K562 (cell line): ENCODE results near the gene NUP85. TPM values are rescaled to one million over a fixed set of nuclear protein-coding genes. Genes with fewer than 3 reads are reported as not detected.

Experiments used
- ATAC-seq: fragments of 200-7000 bp; cut with Tn5 transposase; 3 replicates; pipeline ENCODE4 v1.9.1; 2020; ENCODE audit warnings: moderate library complexity
- BruUV-seq: library from RNA; stranded (reverse); fragments of 400-500 nt; replicated peaks from 2 replicates; lab custom pipeline; 2021; lab: Mats Ljungman, UMichigan
- CTCF ChIA-PET: fragments of 300-600 bp; formaldehyde crosslinking; extraction: SDS; loops from one replicate; lab custom pipeline; 2021; ENCODE audit warnings: low intra/inter-chr PET ratio; lab: Yijun Ruan, JAX
- POLR2A ChIA-PET: fragments of 300-600, 350-650 bp; sonication (Branson Sonifier 250); formaldehyde crosslinking; extraction: SDS; loops from one replicate; lab custom pipeline; 2021; ENCODE audit warnings: antibody characterized with exemption, inconsistent platforms; lab: Yijun Ruan, JAX
- DNase-seq, 4 experiments: peaks; one replicate each; pipeline versions ENCODE4 v3.0.0 to v3.0.0-alpha.2; 2011 to 2018; ENCODE audit warnings: low spot score in 3 of 4, mixed read lengths in 3 of 4; ENCODE audit errors: extremely low read depth in 1 of 4
- FAIRE-seq: peaks from 2 replicates; lab custom pipeline; 2011; peaks lifted over from hg19 to GRCh38; lab: Jason Lieb, UNC
- H2AFZ ChIP-seq: 2 replicates; pipeline ENCODE4 v1.6.0; 2011; ENCODE audit warnings: low read depth, low read length, control low read depth, inconsistent platforms
- H3K27ac ChIP-seq: fragments of 200-600 bp; 3 replicates; pipeline ENCODE4 v1.8.0; 2011; ENCODE audit warnings: low read depth, mild to moderate bottlenecking, control low read depth, inconsistent platforms, low read length, moderate library complexity, mixed read lengths; ENCODE audit errors: extremely low read depth
- H3K27me3 ChIP-seq, 2 experiments: fragments of 300-600 bp in 1 of 2; 2 replicates in 1 of 2; 3 replicates in 1 of 2; pipeline versions ENCODE4 v1.6.0 to v1.8.0; 2011; ENCODE audit warnings: inconsistent platforms in 2 of 2, low read length in 2 of 2, mild to moderate bottlenecking in 1 of 2, mixed read lengths in 1 of 2, moderate library complexity in 1 of 2; ENCODE audit not compliant: control insufficient read depth in 2 of 2, insufficient read depth in 2 of 2
- H3K36me3 ChIP-seq: fragments of 300-600 bp; 3 replicates; pipeline ENCODE4 v1.8.0; 2011; ENCODE audit warnings: mild to moderate bottlenecking, low read length, inconsistent platforms; ENCODE audit not compliant: control insufficient read depth, insufficient read depth
- H3K4me1 ChIP-seq, 2 experiments: fragments of 200-600 bp in 1 of 2; replicated peaks in 1 of 2; 2 replicates in 1 of 2; 3 replicates in 1 of 2; pipeline versions ENCODE4 v1.5.1 to v1.8.0; 2011; ENCODE audit warnings: inconsistent platforms in 2 of 2, low read length in 2 of 2, mild to moderate bottlenecking in 1 of 2, mixed read lengths in 1 of 2, moderate library complexity in 1 of 2; ENCODE audit not compliant: control insufficient read depth in 2 of 2, insufficient read depth in 2 of 2
- H3K4me2 ChIP-seq: 2 replicates; pipeline ENCODE4 v1.6.1; 2011; ENCODE audit warnings: low read length, control low read depth, inconsistent platforms, mixed read lengths; ENCODE audit not compliant: insufficient read depth
- H3K4me3 ChIP-seq: fragments of 200-600 bp; sonication (generic), shearing (Covaris generic); 2 replicates; pipeline ENCODE4 v1.5.1; 2016; ENCODE audit warnings: control low read depth, inconsistent platforms
- H3K79me2 ChIP-seq: fragments of 200-600 bp; 3 replicates; pipeline ENCODE4 v1.8.0; 2011; ENCODE audit warnings: low read length, inconsistent platforms; ENCODE audit not compliant: control insufficient read depth, insufficient read depth
- H3K9ac ChIP-seq, 2 experiments: 2 replicates each; pipeline versions ENCODE4 v1.6.0 to v1.6.1; 2011; ENCODE audit warnings: low read depth in 2 of 2, low read length in 2 of 2, control low read depth in 1 of 2, inconsistent platforms in 1 of 2, mild to moderate bottlenecking in 1 of 2, mixed read lengths in 1 of 2; ENCODE audit not compliant: insufficient read depth in 1 of 2
- H3K9me1 ChIP-seq: one replicate; pipeline ENCODE4 v1.6.0; 2011; ENCODE audit warnings: inconsistent platforms, mild to moderate bottlenecking, low read length, moderate library complexity; ENCODE audit not compliant: control insufficient read depth, insufficient read depth
- H3K9me3 ChIP-seq: replicated peaks from 2 replicates; pipeline ENCODE4 v1.5.1; 2011; ENCODE audit warnings: low read depth, low read length, inconsistent platforms; ENCODE audit not compliant: control insufficient read depth, insufficient read depth
- H4K20me1 ChIP-seq: replicated peaks from 2 replicates; pipeline ENCODE4 v1.6.1; 2011; ENCODE audit warnings: low read length, inconsistent platforms, mixed read lengths; ENCODE audit not compliant: control insufficient read depth, insufficient read depth
- CBFA2T2 ChIP-seq: fragments of 450-650 bp; conservative IDR thresholded peaks from 2 replicates; pipeline ENCODE4 v1.6.1; 2017; ENCODE audit warnings: mild to moderate bottlenecking
- CBFA2T3 ChIP-seq: fragments of 450-650 bp; IDR thresholded peaks from 2 replicates; pipeline ENCODE4 v1.6.1; 2017
- CXXC5 ChIP-seq: fragments of 250-450 bp; sonication (Bioruptor Pico); IDR thresholded peaks from 2 replicates; pipeline ENCODE4 v1.8.0; 2022; ENCODE audit warnings: inconsistent platforms, mild to moderate bottlenecking, moderate library complexity
- ELF4 ChIP-seq: fragments of 450-650 bp; formaldehyde crosslinking; IDR thresholded peaks from 2 replicates; pipeline ENCODE4 v1.4.0; 2022; ENCODE audit warnings: missing genetic modification characterization
- ESRRA ChIP-seq: fragments of 450-650 bp; IDR thresholded peaks from 2 replicates; pipeline ENCODE4 v1.6.1; 2014; ENCODE audit warnings: low read depth, mild to moderate bottlenecking, moderate library complexity, borderline replicate concordance
- FOS ChIP-seq: IDR thresholded peaks from 3 replicates; pipeline ENCODE4 v1.6.1; 2011; ENCODE audit not compliant: insufficient read length; ENCODE audit errors: extremely low read depth
- HES1 ChIP-seq: fragments of 450-650 bp; IDR thresholded peaks from 2 replicates; pipeline ENCODE4 v1.6.1; 2016; ENCODE audit warnings: low read depth, mild to moderate bottlenecking, moderate library complexity
- KAT7 ChIP-seq: sonication (generic); formaldehyde crosslinking; IDR thresholded peaks from 2 replicates; pipeline ENCODE4 v1.8.0; 2022; ENCODE audit warnings: missing genetic modification reagents, mild to moderate bottlenecking, borderline replicate concordance
- KHSRP ChIP-seq: fragments of 450-650 bp; IDR thresholded peaks from 2 replicates; pipeline ENCODE4 v1.6.1; 2017
- KLF10 ChIP-seq: fragments of 250-450 bp; sonication (Bioruptor Pico); IDR thresholded peaks from 2 replicates; pipeline ENCODE4 v1.6.1; 2021; ENCODE audit warnings: matching md5 sums
- MCM5 ChIP-seq: fragments of 450-650 bp; IDR thresholded peaks from 2 replicates; pipeline ENCODE4 v1.6.1; 2016; ENCODE audit warnings: low read depth
- NUFIP1 ChIP-seq: fragments of 450-650 bp; IDR thresholded peaks from 2 replicates; pipeline ENCODE4 v1.6.1; 2018; ENCODE audit not compliant: partially characterized antibody
- PPARD ChIP-seq: fragments of 250-450 bp; sonication (Bioruptor Pico); IDR thresholded peaks from 2 replicates; pipeline ENCODE4 v1.8.0; 2022; ENCODE audit warnings: inconsistent platforms, mild to moderate bottlenecking, moderate library complexity
- RBM14 ChIP-seq: fragments of 200-400 bp; formaldehyde crosslinking; IDR thresholded peaks from 2 replicates; pipeline ENCODE4 v1.6.1; 2018; ENCODE audit warnings: low read depth, mild to moderate bottlenecking, low read length, moderate library complexity, borderline replicate concordance; ENCODE audit not compliant: insufficient read depth
- RBM34 ChIP-seq: fragments of 200-400 bp; formaldehyde crosslinking; IDR thresholded peaks from 2 replicates; pipeline ENCODE4 v1.6.1; 2018; ENCODE audit warnings: low read length, borderline replicate concordance; ENCODE audit not compliant: insufficient read depth
- RCOR1 ChIP-seq, 2 experiments: IDR thresholded peaks; 2 replicates each; pipeline ENCODE4 v1.6.1; 2012; ENCODE audit warnings: low read depth in 2 of 2, low read length in 2 of 2, borderline replicate concordance in 1 of 2, improper control_type of control experiment in 1 of 2
- RFX5 ChIP-seq: IDR thresholded peaks from 2 replicates; pipeline ENCODE4 v1.6.1; 2011; ENCODE audit warnings: low read depth, mild to moderate bottlenecking, improper control_type of control experiment, low read length
- SMARCA5 ChIP-seq: fragments of 450-650 bp; IDR thresholded peaks from 2 replicates; pipeline ENCODE4 v1.6.1; 2016
- STAT5A ChIP-seq: IDR thresholded peaks from 2 replicates; pipeline ENCODE4 v1.6.1; 2012; ENCODE audit warnings: low read length, inconsistent platforms, borderline replicate concordance
- TCF3 ChIP-seq: sonication (generic); formaldehyde crosslinking; IDR thresholded peaks from 2 replicates; pipeline ENCODE4 v1.4.0; 2020; ENCODE audit warnings: mild to moderate bottlenecking, missing genetic modification reagents
- VEZF1 ChIP-seq: fragments of 200-800 bp; sonication (Bioruptor generic); IDR thresholded peaks from 2 replicates; pipeline ENCODE4 v1.6.1; 2017; ENCODE audit warnings: missing genetic modification characterization, missing compliant biosample characterization
- ZNF311 ChIP-seq: fragments of 250-450 bp; sonication (Bioruptor Pico); IDR thresholded peaks from 2 replicates; pipeline ENCODE4 v1.4.0; 2020; ENCODE audit warnings: mild to moderate bottlenecking, moderate library complexity
- ZNF507 ChIP-seq: conservative IDR thresholded peaks from 2 replicates; pipeline ENCODE4 v1.6.1; 2017; ENCODE audit warnings: missing genetic modification characterization, missing compliant biosample characterization
- ZNF586 ChIP-seq: fragments of 450-650 bp; formaldehyde crosslinking; conservative IDR thresholded peaks from 2 replicates; pipeline ENCODE4 v1.4.0; 2020; ENCODE audit warnings: mild to moderate bottlenecking, moderate library complexity
- ZNF79 ChIP-seq: fragments of 250-450 bp; sonication (Bioruptor Pico); IDR thresholded peaks from 2 replicates; pipeline ENCODE4 v1.4.0; 2020; ENCODE audit warnings: low read depth, mild to moderate bottlenecking, moderate library complexity
- WGBS: fragments of 100-300 bp; shearing (Covaris generic); methylation state at CpG from one replicate; pipeline ENCODE4 v1.1.6; 2016; ENCODE audit warnings: low coverage, mixed read lengths; ENCODE audit not compliant: insufficient coverage; ENCODE audit errors: missing lambda C conversion rate; 5-methylcytosine and 5-hydroxymethylcytosine counted together
- in situ Hi-C: fragments of 300-500 bp; cut with MboI; formaldehyde crosslinking; loops from 4 replicates; pipeline ENCODE4 v1.15.0; 2018; ENCODE audit warnings: inconsistent platforms, mixed read lengths
- intact Hi-C: fragments of 100-400 bp; cut with micrococcal nuclease; formaldehyde crosslinking; loops from 2 replicates; pipeline ENCODE4 v1.14.2; 2022
- polyA plus RNA-seq, 8 experiments: library from polyadenylated mRNA; depleted of rRNA in 4 of 8; stranded (reverse) in 5 of 8; unstranded in 3 of 8; fragments of >200 nt; fragmentation: Nextera tagmentation in 2 of 8; fragmentation: Illumina TruSeq in 1 of 8; extraction: Ambion mirVana in 2 of 8; extraction: Trizol in 1 of 8; gene quantifications; 2 replicates each; pipeline versions ENCODE4 v1.2.1 to v1.2.3, GENCODE V29; 2011 to 2014; ENCODE audit warnings: inconsistent platforms in 1 of 8, missing spikeins in 1 of 8
- total RNA-seq, 7 experiments: library from RNA; depleted of rRNA in 6 of 7; stranded (reverse); fragments of >200 nt in 6 of 7; fragmentation: Illumina TruSeq in 2 of 7; extraction: Trizol in 2 of 7; gene quantifications; 2 replicates each; pipeline versions ENCODE4 v1.2.1 to v1.2.3, GENCODE V29; 2011 to 2021; ENCODE audit warnings: low replicate concordance in 1 of 7

NUP85 gene
- total and polyA plus RNA-seq, 9 of the 15 experiments (the other 6 are each of a cell fraction or from before 2014, with no cell fraction given), result 50.2 to 177 (median 110) TPM

- H3K36me3 ChIP-seq, result peaks cover 75% of the 10 kb centered on the region
- peak; percentile 69 for FAIRE-seq
- no peak for ATAC-seq
- no peak overlapping the region for H3K4me2 ChIP-seq
- H2AFZ ChIP-seq, result no peak overlapping the region
- in situ Hi-C loops (no loop called here), intact Hi-C loops (no loop called here)
- CTCF ChIA-PET, result interaction anchor here (0.6 kb wide), 1 partner anchor 501 kb away, joined by 3 read pairs; no protein-coding TSS in a partner anchor
- no peaks in the 10 kb centered on the region for H3K9me3 ChIP-seq
- peaks cover 20% of the 10 kb centered on the region for H3K79me2 ChIP-seq
- peaks cover 19 to 28% of the 10 kb centered on the region in 2 experiments for H3K4me1 ChIP-seq
- no peak overlapping the region for H3K27ac ChIP-seq
- no TSS peak for BruUV-seq
- H4K20me1 ChIP-seq, result peaks cover 20% of the 10 kb centered on the region
- peak in 2 of 4 experiments; percentile 38 to 44 for DNase-seq
- no peaks in the 10 kb centered on the region for H3K9me1 ChIP-seq
- H3K9ac ChIP-seq, result 0 out of 4 replicates have a peak overlapping the region, but pooled peaks of 1 of the 2 experiments have one; percentile 49
- 27% methylated on average over 6 of the region's 6 CpGs for WGBS
- POLR2A ChIA-PET, result interaction anchor here (0.7 to 4.0 kb wide), 3 partner anchors 16 to 388 kb away, joined by 3 to 21 read pairs (median 3); partner anchors contain the start of genes GGA3, GRB2 and MRPS7
- H3K27me3 ChIP-seq, result no peaks in the 10 kb centered on the region
- H3K4me3 ChIP-seq, result no peak overlapping the region
- TF ChIP-seq ZNF79 (CRISPR knock-in tag) (no peak), ESRRA (no peak; the same call in 1 of the 2 replicates), NUFIP1 (no peak), ZNF311 (no peak), RBM14 (no peak), CBFA2T3 (0 out of 2 replicates have a peak, but pooled peaks have one; percentile 29), FOS (no peak), SMARCA5 (no peak), VEZF1 (CRISPR knock-in tag) (peak; percentile 40; the same call in 1 of the 2 replicates), CBFA2T2 (0 out of 2 replicates have a peak, but pooled peaks have one; percentile 4), RBM34 (no peak), ZNF586 (CRISPR knock-in tag) (no peak), HES1 (no peak), RCOR1 (IDR thresholded peaks at IDR 0.05; ENCODE audit: borderline replicate concordance in 1 of 2, low read depth in 2 of 2, low read length in 2 of 2) (no peak), ZNF507 (tag) (no peak), PPARD (CRISPR knock-in tag) (no peak), ELF4 (no peak), STAT5A (no peak), KLF10 (CRISPR knock-in tag) (no peak), TCF3 (CRISPR knock-in tag) (peak; percentile 49; the same call in 1 of the 2 replicates), KAT7 (CRISPR knock-in tag) (0 out of 2 replicates have a peak, but pooled peaks have one; percentile 39), KHSRP (no peak), RFX5 (no peak), MCM5 (no peak), CXXC5 (CRISPR knock-in tag) (no peak)
Observed at GRCh38 chr17:75245011-75245410, 39.5 kb downstream of the NUP85 start.
